ENCODE data around the gene DMRTB1. TPM values are rescaled to one million over a fixed set of nuclear protein-coding genes. Genes with fewer than 3 reads are reported as not detected.

DMRTB1 gene
- total RNA-seq, 2 donors from 2014 or later, result not detected

GRCh38 chr1:53416269-53416813 is 42.9 kb upstream of the DMRTB1 start:
- H3K27ac ChIP-seq (ENCODE audit: low read depth, low read length), result no peak overlapping the region
- peak; percentile 28 for DNase-seq
- H3K9me3 ChIP-seq (ENCODE audit: control insufficient read depth, low read length), result peaks cover 33% of the 10 kb centered on the region
- no peaks in the 10 kb centered on the region for H3K27me3 ChIP-seq (ENCODE audit: control insufficient read depth, insufficient read depth, low read length, poor library complexity, severe bottlenecking)
- 92 to 100% methylated on average over 1 to 4 of the region's 4 CpGs for WGBS, 2 experiments (ENCODE audit: insufficient coverage in 1 of 2, insufficient read length in 1 of 2)
- H3K27me3 Mint-ChIP-seq (ENCODE audit: insufficient read depth), result peaks cover 5% of the 10 kb centered on the region
- no peak for TF ChIP-seq CTCF (conservative IDR thresholded peaks at IDR 0.05)
- peak overlapping the region; percentile 27 for H3K4me3 Mint-ChIP-seq
- H3K9me3 Mint-ChIP-seq, result peaks cover 24% of the 10 kb centered on the region
- peaks cover 56% of the 10 kb centered on the region for H3K4me1 Mint-ChIP-seq
- peaks cover 35% of the 10 kb centered on the region for H3K4me1 ChIP-seq (ENCODE audit: control insufficient read depth, insufficient read depth, low read length)
- peaks cover 10% of the 10 kb centered on the region for H3K36me3 Mint-ChIP-seq (ENCODE audit: low read depth)
- peaks cover 38% of the 10 kb centered on the region for H3K36me3 ChIP-seq (ENCODE audit: control insufficient read depth, insufficient read depth, low read length)
- H3K4me3 ChIP-seq (ENCODE audit: low read length), result peak overlapping the region; percentile 10
- H3K27ac Mint-ChIP-seq, result no peak overlapping the region
- no peak overlapping the region for H3K9ac ChIP-seq (ENCODE audit: extremely low read depth, low read length, poor library complexity, severe bottlenecking)

GRCh38 chr1:53417074-53417511 is 42.1 kb upstream of the DMRTB1 start:
- Histone ChIP-seq H3K4me1 (ENCODE audit: control insufficient read depth, insufficient read depth, low read length) (peaks cover 32% of the 10 kb centered on the region), H3K27me3 (ENCODE audit: control insufficient read depth, insufficient read depth, low read length, poor library complexity, severe bottlenecking) (no peaks in the 10 kb centered on the region), H3K36me3 (ENCODE audit: control insufficient read depth, insufficient read depth, low read length) (peaks cover 45% of the 10 kb centered on the region), H3K9me3 (ENCODE audit: control insufficient read depth, low read length) (peaks cover 41% of the 10 kb centered on the region), H3K9ac (ENCODE audit: extremely low read depth, low read length, poor library complexity, severe bottlenecking) (no peak overlapping the region), H3K27ac (ENCODE audit: low read depth, low read length) (peak overlapping the region; percentile 39), H3K4me3 (ENCODE audit: low read length) (peak overlapping the region; percentile 14)
- Mint-ChIP-seq H3K36me3 (ENCODE audit: low read depth) (peaks cover 15% of the 10 kb centered on the region), H3K27ac (peak overlapping the region; percentile 73), H3K9me3 (peaks cover 30% of the 10 kb centered on the region), H3K4me1 (peaks cover 50% of the 10 kb centered on the region), H3K27me3 (ENCODE audit: insufficient read depth) (no peaks in the 10 kb centered on the region), H3K4me3 (peak overlapping the region; percentile 27)
- TF ChIP-seq CTCF (conservative IDR thresholded peaks at IDR 0.05), result no peak
- 40 to 49% methylated on average over 6 to 9 of the region's 9 CpGs for WGBS, 2 experiments (ENCODE audit: insufficient coverage in 1 of 2, insufficient read length in 1 of 2)
- DNase-seq, result peak; percentile 90

GRCh38 chr1:53419034-53419433 is 40.2 kb upstream of the DMRTB1 start:
- H3K4me1 ChIP-seq (ENCODE audit: control insufficient read depth, insufficient read depth, low read length), result peaks cover 13% of the 10 kb centered on the region
- TF ChIP-seq CTCF (conservative IDR thresholded peaks at IDR 0.05), result no peak
- no peaks in the 10 kb centered on the region for H3K27me3 Mint-ChIP-seq (ENCODE audit: insufficient read depth)
- peak; percentile 38 for DNase-seq
- WGBS, 2 experiments (ENCODE audit: insufficient coverage in 1 of 2, insufficient read length in 1 of 2), result 78 to 85% methylated on average over 4 to 5 of the region's 5 CpGs
- H3K36me3 Mint-ChIP-seq (ENCODE audit: low read depth), result peaks cover 20% of the 10 kb centered on the region
- H3K4me3 Mint-ChIP-seq, result no peak overlapping the region
- H3K27me3 ChIP-seq (ENCODE audit: control insufficient read depth, insufficient read depth, low read length, poor library complexity, severe bottlenecking), result no peaks in the 10 kb centered on the region
- H3K9me3 ChIP-seq (ENCODE audit: control insufficient read depth, low read length), result peaks cover 60% of the 10 kb centered on the region
- H3K27ac ChIP-seq (ENCODE audit: low read depth, low read length), result no peak overlapping the region
- H3K36me3 ChIP-seq (ENCODE audit: control insufficient read depth, insufficient read depth, low read length), result peaks cover 61% of the 10 kb centered on the region
- peaks cover 46% of the 10 kb centered on the region for H3K9me3 Mint-ChIP-seq
- no peak overlapping the region for H3K4me3 ChIP-seq (ENCODE audit: low read length)
- H3K9ac ChIP-seq (ENCODE audit: extremely low read depth, low read length, poor library complexity, severe bottlenecking), result no peak overlapping the region
- H3K27ac Mint-ChIP-seq, result no peak overlapping the region
- H3K4me1 Mint-ChIP-seq, result peaks cover 31% of the 10 kb centered on the region
